ENCODE results near the gene ACP2.

- TF ChIP-seq CTCF (IDR thresholded peaks at IDR 0.05; ENCODE audit: poor library complexity) (peak; percentile 14), EZH2 (IDR thresholded peaks at IDR 0.05; ENCODE audit: borderline replicate concordance) (no peak), EZH2phosphoT487 (IDR thresholded peaks at IDR 0.05; ENCODE audit: low read depth, severe bottlenecking, unreplicated experiment) (no peak)
Observed at GRCh38 chr11:47248664-47249377, at the start of gene ACP2.

All from hepatocyte (in vitro differentiated cells).